C4-2B (cell line): Measurements from ENCODE around the gene NLRP13.

Experiments
- CTCF ChIP-seq: fragments of 450-650 bp; conservative IDR thresholded peaks from 2 replicates; pipeline ENCODE4 v1.5.1; 2017; ENCODE audit warnings: mild to moderate bottlenecking
- ZFX ChIP-seq: fragments of 450-650 bp; IDR thresholded peaks from 2 replicates; pipeline ENCODE4 v1.6.1; 2017

- no peak for TF ChIP-seq CTCF
- TF ChIP-seq ZFX: no peak
Measured at GRCh38 chr19:55962186-55962585, 30.1 kb upstream of the NLRP13 start.
